Stimulated activated CD4-positive, alpha-beta T cell treated with anti-CD3 and anti-CD28 coated beads, Interleukin-1b, Interleukin-23, amount 100 ng/mL, for 48 hours (primary cell): ENCODE data around the gene CNP.
A peak's percentile ranks its signal among the peaks of the same experiment; 100 is the strongest.

Source experiments
- DNase-seq: peaks from one replicate; pipeline ENCODE4 v3.0.0-alpha.2; 2020

CNP gene

DNA sequence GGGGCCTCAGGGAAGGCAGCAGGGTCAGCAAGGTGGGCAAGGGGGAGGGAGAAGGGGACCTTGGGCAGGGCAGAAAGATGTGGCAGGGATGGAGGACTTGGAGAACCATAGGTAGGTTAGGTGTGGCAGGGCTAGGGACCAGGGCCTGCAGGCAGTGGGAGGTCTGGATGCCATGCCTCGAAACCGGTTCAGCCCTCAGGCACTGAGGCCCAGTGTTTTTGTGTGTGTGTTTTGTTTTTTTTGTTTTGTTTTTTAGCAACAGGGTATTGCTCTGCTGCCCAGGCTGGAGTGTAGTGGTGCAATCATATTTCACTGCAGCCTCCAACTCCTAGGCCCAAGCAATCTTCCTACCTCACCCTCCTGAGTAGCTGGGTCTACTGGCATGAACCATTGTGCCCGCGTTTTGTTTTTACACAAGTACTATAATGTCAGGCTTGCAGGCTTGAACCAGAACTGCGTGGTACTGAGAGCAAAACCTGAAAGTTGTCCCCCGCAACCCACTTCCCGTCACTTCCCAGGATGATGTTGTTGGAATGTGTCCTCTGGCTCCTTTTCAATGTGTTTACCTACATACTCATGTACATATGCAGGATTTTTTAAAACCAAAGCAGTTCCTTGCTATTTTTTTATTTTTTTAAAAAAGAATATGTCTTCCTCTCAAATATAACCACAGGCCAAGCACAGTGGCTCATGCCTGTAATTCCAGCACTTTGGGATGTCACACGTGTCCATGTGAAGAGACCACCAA lies 23.8 kb upstream of the CNP start:
- no peak for DNase-seq

DNA sequence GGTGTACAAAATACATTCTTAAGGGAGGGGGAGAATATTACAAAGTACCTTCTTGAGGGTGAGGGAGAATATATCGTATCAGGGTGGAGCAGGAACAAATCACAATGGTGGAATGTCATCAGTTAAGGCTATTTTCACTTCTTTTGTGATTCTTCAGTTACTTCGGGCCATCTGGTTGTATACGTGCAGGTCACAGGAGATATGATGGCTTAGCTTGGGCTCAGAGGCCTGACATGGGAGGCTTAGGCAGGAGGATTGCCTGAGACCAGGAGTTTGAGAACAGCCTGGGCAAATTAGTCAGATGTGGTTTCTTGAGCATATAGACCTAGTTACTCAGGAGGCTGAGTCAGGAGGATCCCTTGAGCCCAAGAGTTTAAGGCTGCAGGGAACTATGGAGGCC lies 23.1 kb upstream of the CNP start:
- no peak for DNase-seq

DNA sequence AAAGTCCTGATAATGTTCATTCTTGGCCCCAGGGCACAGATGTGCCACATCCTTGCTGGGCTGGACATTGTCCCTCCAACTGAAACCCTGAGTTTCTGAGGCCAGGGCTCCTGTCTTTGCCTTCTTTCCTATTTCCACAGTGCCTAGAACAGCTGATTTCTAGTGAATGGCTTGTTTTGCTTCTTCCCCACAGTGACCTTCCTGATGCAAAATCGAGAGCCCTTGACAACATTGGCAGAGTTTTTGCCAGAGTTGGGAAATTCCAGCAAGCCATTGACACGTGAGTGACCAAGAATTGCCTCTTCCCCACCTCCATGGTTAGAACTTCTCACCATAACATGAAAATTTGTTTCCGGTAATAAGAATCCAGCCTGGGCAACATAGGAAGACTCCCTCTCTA lies 21.7 kb upstream of the CNP start:
- no peak for DNase-seq

DNA sequence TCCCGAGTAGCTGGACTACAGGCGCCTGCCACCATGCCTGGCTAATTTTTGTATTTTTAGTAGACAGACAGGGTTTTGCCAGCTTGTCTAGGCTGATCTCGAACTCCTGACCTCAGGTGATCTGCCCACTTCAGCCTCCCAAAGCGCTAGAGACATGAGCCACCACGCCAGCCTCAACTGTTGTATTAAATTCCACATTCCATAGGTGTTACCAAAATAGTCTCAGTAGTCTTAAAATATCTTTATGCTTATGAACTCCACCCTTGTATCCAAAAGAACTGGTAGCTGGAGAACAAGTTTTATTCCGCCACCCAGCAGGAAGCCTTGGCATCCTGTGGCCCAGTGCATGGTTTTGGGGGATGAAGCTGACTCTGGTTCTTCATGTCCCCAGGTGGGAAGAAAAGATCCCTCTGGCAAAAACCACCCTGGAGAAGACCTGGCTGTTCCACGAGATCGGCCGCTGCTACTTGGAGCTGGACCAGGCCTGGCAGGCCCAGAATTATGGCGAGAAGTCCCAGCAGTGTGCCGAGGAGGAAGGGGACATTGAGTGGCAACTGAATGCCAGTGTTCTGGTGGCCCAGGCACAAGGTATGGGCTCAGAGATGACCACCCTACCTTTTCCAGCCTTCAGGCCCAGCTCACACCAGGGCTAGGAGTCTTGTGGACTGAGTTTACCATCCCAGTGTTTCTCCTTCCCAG lies 17.7 kb upstream of the CNP start:
- DNase-seq: no peak

DNA sequence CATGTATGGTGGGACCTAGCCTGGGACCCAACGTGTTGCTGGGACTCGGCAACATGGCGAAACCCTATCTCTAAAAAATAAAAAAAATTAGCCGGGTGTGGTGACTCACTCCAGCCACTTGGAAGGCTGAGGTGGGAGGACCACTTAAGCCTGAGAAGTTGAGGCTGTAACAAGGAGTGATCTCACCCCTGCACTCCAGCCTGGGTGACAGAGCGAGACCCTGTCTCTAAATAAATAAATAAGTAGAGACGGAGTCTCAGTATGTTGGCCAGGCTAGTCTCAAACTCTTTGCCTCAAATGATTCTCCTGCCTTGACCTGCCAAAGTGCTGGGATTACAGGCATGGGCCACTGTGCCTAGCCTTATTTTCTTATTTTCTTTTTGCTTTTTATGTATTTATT lies 10.1 kb upstream of the CNP start:
- DNase-seq: no peak

DNA sequence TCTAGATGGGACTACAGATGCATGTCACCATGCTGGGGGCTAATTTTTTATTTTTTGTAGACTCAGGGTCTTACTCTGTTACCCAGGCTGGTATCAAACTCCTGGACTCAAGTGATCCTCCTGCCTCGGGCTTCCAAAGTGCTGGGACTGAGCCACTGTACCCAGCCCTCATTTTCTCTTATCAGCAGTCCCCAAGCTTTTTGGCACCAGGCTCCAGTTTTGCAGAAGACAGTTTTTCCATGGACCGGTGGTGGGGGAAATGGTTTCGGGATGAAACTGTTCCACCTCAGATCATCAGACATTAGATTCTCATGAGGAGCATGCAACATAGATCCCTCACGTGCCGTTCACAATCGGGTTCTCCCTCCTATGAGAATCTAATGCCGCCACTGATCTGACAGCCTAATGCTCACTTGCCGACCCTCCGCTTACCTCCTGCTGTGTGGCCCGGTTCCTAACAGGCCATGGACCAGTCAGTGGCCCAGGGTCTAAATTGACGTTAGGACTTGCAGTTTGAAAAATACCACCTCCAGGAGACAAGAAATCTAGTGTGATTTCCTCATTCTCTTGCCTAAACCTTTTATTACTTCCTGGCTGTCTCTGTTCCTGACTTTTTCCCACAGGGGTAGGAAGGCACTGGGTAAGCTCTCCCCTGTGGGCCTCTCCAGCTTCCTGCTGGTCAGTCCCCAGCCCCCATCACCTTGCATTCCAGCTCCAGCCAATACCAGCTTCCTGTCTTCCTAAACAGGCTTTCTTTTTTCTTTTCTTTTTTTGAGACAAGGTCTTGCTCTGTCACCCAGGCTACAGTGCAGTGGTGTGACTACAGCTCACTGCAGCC lies 9.3 kb upstream of the CNP start:
- no peak for DNase-seq

DNA sequence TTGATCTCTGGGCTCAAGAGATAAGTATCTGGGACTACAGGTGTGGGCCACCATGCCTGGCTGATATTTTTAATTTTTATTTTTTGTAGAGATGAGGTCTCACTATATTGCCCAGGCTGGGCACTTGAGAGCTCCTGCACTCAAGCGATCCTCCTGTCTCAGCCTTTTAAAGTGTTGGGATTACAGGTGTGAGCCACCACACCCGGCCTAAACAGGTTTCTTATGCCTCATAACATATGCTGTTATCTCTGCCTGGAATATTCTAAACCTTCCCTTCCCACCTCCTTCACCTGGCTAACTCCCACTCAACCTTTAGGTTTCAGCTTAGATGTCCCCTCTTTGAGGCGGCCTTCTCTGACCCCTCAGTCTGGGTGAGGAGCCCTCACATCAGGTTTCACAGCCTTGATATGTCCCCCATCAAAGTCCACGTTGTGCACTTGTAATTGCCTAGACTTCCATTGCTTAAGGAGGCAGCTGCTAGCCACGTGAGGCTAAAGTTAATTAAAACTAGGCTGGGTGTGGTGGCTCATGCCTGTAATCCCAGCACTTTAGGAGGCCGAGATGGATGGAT lies 8.6 kb upstream of the CNP start:
- no peak for DNase-seq

DNA sequence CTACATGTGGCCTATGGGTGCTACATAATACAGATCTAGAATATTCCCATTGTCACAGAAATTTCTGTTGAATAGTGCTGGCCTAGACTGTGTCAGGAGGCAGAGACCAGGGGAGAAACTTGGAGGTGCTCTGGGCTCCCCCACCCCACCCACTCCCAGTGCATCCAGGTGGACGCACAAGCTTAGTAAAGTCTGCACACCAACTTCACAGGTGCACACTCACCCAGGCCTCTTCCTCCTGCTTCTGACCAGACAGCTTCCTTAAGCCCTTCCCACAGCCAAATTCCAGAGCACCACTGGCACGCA lies 7.6 kb upstream of the CNP start:
- no peak for DNase-seq

DNA sequence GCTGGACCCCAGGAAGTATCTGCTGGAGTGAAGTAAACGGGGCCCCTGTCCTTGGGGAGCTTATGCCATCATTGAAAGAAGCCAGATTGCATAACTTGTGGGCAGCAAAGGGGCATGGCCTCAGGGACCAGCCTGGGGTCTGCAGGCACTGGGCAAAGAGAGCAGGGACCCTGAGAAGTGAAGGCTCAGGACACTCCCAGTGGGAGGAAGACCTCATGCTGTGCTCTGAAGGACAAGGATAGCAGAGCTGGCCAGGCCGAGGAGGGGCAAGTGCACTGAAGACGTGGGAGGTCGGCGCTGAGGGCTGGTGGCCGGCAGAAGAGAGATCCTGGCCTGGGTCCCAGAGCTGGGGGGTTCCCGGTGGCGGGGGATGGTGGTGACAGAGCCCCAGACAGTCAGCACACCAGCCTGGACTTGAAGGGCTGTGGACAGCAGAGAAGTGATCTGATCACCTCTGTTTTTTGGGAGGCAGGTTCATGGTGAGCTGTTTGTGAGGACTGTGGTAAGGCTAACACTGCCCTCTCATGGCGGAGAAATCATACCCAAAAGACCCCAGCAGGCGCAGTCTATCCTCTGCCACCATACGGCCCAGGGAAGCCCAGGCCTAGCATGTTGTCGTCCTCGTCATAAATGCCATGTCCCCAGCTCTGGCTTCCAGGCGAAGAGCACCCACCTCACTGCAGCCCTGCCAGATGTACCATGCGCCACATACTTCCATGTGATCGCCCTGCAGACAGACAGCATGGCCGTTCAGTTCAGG lies 7.1 kb upstream of the CNP start:
- DNase-seq: no peak

DNA sequence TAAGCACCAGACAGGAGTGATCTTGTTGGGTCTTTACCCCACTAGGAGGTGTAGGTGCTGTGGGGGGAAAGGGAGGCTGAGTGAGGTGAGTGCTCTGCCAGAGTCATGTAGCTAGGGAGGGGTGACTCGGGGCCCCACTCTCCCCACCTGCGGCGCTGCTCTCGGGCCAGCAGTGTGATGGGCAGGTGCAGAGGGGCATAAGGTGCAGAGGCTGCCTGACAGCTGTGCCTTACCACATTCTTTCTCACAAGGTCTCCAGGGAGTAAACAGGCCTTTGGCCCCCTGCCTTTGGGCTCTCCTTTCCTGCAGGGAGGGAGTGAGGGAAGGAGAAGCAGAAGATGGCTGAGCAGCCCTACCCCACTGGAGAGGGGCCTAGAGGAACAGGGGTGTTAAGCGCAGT lies 4.5 kb upstream of the CNP start:
- DNase-seq: no peak

DNA sequence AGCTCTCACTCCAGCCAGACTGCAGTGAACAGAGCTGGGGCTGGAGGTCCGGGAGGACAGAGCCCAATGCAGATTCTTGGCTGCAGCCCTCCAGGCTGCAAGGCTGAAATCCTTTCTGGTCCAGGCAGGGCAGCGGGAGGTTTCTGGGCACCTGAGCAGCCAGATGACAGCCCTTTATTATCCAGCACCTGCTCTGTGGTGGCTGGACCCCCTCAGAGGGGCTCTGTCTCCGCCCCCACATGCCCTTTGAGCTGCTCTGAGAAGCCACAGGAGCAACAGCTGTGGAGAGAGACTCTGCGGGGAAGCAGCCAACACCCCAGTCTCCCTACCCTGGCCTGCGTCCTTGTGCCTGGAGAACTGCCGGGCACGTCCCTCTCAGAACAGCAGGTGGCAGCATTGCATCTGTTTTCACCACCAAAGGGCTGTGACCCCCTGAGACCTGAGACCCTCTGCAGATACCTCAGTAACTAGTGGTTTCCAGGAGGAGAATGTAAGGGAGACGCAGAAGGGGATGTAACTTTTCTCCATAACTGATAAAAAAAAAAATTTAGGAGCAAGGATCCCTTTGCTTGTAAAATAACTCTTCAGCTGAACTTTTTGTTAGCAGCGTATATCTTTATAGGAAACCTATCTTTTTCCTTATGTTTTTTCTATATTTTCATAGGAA lies 3.7 kb upstream of the CNP start:
- peak; percentile 65 for DNase-seq

DNA sequence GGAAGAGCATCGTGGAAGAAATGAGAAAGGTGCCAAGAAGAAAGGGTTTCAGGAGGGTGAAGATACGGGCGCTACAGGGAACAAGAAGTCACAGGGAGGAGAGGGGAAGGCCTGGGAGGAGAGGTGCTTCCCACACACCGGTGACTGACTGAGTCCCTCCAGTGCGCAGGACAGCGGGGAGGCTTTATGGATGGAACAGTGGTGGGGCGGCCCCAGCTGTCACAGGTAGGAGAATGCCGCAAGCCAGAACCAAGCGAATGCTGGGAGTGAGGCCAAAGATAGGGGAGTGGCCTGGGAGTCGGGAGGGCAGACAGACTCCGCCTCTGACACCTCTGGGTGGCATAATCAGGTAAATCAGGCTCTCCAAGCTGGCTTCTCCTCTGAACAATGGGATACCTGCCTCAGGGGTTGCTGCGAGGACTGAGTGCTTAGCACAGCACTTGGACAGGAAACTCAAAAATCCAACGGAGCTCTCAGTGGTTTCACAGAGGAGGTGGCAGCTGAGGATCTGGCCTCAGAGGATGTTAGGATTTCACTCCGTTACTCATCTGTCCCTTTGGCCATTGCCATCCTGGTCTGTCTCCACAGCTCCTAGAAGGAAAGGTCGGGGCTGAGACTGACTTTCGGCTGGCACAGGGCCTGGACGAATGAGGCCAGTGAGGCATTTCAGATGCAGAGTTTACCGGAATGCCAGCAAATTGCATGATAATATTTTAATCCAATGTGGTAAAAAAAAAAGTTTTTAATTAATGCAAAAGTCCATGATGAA lies 717 bp upstream of the CNP start:
- DNase-seq: peak; percentile 77

DNA sequence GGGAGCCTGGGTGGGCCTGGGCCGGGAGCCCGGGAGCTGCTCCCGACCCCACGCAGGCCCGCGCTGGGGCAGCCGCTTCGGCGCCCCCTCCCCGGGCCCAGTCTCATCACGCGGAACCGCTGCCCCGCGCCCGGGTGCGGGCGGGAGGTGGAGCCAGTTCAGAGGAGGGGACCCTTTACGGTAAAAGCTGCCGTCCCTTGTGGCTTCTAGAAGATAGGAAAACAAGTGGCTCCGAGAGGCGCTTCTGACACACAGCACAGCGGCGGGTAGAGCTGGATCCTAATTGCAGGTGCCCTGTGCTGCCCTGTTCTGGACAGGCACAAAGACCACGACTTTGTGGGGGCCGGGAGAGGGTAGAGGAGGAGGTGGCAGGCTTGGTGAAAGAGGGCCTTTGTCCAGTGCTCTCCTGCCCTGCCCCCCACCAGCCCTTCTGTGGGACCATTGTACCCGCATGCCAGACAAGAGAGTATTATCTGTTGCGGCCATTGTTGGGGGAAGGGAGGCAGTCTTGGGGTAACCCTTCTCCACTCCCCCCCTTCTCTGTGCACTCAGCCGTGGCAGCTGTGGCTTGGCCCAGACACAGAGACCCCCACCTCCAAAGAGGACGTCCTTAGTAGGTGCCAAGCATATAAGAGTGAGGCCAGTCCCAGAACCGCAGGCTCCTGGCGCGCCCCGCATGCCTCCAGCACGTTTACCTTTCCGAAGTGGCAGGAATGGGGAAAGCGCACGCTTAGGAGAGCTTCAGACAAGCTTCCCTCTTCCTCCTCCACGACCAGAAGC lies 736 bp downstream of the CNP start:
- DNase-seq: peak; percentile 41

DNA sequence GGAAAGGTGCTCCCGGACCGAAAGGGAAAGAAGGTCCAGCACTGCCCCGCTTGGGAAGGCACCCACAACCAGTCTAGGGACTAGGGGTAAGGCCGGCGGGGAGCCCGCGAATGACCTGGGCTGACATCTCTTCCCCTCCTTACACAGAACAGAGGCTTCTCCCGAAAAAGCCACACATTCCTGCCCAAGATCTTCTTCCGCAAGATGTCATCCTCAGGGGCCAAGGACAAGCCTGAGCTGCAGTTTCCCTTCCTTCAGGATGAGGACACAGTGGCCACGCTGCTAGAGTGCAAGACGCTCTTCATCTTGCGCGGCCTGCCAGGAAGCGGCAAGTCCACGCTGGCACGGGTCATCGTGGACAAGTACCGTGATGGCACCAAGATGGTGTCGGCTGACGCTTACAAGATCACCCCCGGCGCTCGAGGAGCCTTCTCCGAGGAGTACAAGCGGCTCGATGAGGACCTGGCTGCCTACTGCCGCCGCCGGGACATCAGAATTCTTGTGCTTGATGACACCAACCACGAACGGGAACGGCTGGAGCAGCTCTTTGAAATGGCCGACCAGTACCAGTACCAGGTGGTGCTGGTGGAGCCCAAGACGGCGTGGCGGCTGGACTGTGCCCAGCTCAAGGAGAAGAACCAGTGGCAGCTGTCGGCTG lies 1.5 kb downstream of the CNP start:
- DNase-seq: no peak

DNA sequence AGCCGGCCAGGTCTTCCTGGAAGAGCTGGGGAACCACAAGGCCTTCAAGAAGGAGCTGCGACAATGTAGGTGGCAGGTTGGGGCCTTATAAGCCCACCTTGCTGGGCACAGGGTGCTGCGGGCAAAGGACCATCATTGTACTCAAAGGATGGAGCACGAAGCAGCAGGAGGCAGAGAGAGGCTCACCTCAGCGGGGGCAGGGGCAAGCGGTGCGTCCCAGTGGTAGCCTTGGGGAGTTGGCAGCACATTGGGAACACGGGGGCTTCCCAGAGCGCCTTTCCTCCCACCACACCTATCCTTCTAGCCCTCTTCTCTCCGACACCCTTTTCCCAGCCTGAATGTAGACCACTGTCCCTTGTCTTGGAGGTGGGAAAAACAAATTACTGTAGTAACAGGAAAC lies 2.1 kb downstream of the CNP start:
- DNase-seq: no peak

DNA sequence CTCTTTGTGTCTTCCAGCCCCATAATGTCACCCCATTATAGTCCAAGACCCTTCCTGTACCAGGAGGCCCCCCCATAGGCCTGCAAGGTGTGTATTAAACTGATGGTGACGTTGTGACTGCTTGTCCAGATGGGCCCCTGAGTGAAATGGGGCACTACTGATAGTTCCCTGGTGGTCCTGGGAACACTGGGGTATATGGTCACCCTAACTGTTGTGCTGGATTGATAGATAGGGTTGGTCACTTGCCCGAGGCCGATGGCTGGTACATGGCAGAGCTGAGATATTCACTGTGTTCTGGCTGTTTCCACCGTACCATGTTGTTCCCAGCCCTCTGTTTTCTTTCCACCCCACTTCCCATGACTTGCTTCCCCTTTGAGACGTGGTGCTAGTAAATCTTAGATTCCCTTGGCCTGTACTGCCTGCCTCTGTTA lies 4.3 kb downstream of the CNP start:
- no peak for DNase-seq

DNA sequence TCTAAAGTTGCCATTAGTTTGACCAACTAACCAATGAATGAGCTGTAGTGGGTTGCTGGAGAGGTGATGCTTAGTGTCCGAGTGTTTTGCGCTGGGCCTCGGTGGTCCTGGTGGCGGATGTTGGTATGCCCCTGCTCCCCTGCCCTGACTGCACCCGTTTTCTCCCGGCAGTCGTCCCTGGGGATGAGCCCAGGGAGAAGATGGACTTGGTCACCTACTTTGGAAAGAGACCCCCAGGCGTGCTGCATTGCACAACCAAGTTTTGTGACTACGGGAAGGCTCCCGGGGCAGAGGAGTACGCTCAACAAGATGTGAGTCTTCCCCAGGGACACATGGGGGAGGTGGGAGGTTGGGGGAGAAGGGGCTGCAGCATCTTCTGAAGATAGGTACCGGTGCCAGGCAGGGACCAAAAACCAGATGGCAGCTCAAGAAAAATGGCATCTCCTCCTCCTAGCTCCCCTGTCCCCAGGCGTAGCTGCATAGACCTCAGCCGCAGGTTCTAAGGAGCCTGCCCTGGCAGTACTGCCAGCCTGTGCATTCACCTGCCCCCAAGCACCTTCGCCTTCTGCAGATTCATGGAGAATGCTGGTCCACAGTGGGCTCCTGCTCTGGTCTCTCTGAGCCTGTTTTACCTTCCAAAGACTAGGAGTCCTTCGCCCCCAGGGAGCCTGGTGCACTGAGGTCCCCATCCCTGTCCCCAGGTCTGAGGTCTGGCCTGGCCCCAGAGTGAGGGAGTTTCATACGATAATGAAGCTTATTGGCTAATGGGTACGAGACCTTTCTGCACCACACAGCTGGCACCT lies 5.3 kb downstream of the CNP start:
- DNase-seq: no peak

DNA sequence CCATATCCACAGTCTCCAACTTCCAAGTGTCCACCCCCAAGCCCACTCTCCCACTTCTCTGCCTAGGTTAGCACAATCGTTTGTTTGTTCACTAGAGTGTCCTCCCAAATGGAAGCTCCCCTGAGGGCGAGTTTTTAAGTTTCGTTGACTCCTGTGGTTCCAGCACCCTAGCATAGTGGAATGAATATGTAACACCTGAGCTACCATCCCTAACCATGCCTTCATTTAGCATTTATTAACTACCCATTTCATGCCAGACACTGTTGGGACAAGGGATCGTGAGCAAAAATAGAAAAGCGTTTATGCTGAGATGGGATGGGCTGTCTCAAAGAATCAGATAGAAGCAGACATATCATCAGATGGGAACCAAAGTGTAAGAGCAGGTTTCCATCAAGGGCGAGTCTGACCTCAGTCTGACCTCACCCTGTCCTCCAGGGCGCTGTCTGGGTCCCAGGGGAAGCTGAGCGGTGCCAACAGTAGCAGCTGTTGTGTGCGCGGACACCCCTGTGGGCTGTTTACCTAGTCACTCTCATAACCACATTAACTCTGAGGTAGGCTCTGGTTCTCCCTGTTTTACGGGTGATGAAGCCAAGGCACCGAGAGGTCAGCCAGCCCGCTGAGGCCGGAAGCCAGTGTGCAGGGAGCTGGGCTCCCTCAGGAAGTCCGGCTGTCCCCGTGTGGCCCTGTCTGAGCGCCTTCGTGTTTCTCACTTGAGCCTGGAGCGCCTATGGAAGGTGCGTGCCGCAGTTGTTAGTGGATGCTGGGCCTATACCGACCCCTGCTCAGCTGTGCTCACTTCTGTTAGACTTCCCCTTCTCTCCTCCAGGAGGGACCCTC lies 6.2 kb downstream of the CNP start:
- no peak for DNase-seq
